Upper lobe of left lung (tissue), 4 donors: ENCODE data around the gene EXOC2.

ENCODE experiments used
- CTCF ChIP-seq, 6 experiments: fragments of 450-650 bp in 4 of 6; fragments of 200-600 bp in 2 of 6; sonication (generic) in 2 of 6; IDR thresholded peaks; one replicate each; pipeline ENCODE4 v1.5.1; 2016 to 2019; ENCODE audit warnings: antibody characterized with exemption in 6 of 6
- POLR2A ChIP-seq, 4 donors: fragments of 450-650 bp; IDR thresholded peaks; one replicate each; pipeline ENCODE4 v1.5.1; 2016 to 2017; ENCODE audit warnings: antibody characterized with exemption in 4 of 4, mild to moderate bottlenecking in 2 of 4
- POLR2AphosphoS5 ChIP-seq, 2 donors: sonication (generic); formaldehyde crosslinking; IDR thresholded peaks; one replicate each; pipeline ENCODE4 v1.5.1; 2017; ENCODE audit warnings: antibody characterized with exemption in 2 of 2

GRCh38 chr6:446418-447366 lies 246.2 kb downstream of the EXOC2 start:
- TF ChIP-seq POLR2A (IDR thresholded peaks at IDR 0.05) (no peak), CTCF (IDR thresholded peaks at IDR 0.05) (no peak), POLR2AphosphoS5 (IDR thresholded peaks at IDR 0.05) (no peak)
